HCT116 (cell line): Measurements from ENCODE around the gene CYP4F12. TPM values are rescaled to one million over a fixed set of nuclear protein-coding genes. Genes with fewer than 3 reads are reported as not detected.

Experiments
- ATAC-seq: fragments of 200-7000 bp; cut with Tn5 transposase; 2 replicates; pipeline ENCODE4 v1.9.1; 2020; ENCODE audit warnings: mild to moderate bottlenecking, moderate library complexity
- BruUV-seq: library from RNA; stranded (reverse); fragments of 400-500 nt; replicated peaks from 2 replicates; lab custom pipeline; 2021; lab: Mats Ljungman, UMichigan
- CTCF ChIA-PET: fragments of 300-600 bp; sonication (Branson Sonifier 250); formaldehyde crosslinking; loops from one replicate; lab custom pipeline; 2021; ENCODE audit warnings: antibody characterized with exemption; lab: Charles Lee
- POLR2A ChIA-PET: fragments of 300-600, 350-600 bp; sonication (Branson Sonifier 250); formaldehyde crosslinking; loops from one replicate; lab custom pipeline; 2021; ENCODE audit warnings: antibody characterized with exemption; lab: Charles Lee
- RAD21 ChIA-PET, 2 experiments: fragments of 300-600 bp; sonication (Branson Sonifier 250); formaldehyde crosslinking; loops; one replicate each; lab custom pipeline; 2023; ENCODE audit warnings: low total read pairs in 2 of 2; ENCODE audit not compliant: uncharacterized antibody in 2 of 2, unreplicated experiment in 2 of 2, low non-redundant PET in 1 of 2; lab: Charles Lee
- DNase-seq: peaks from one replicate; pipeline ENCODE4 v3.0.0-alpha.2; 2010; ENCODE audit warnings: low read depth, low spot score
- H2AFZ ChIP-seq: fragments of 200-600 bp; shearing (Covaris generic), sonication (generic); 2 replicates; pipeline ENCODE4 v1.6.1; 2017; ENCODE audit warnings: low read depth, mixed run types, mixed read lengths, antibody characterized with exemption, low read length; ENCODE audit not compliant: poor library complexity, severe bottlenecking
- H3K27ac ChIP-seq: 2 replicates; pipeline ENCODE4 v1.5.1; 2012; ENCODE audit warnings: low read depth, low read length
- H3K27me3 ChIP-seq: fragments of 200-600 bp; sonication (generic); 2 replicates; pipeline ENCODE4 v1.6.1; 2016; ENCODE audit warnings: mixed run types, low read length, mixed read lengths; ENCODE audit not compliant: insufficient read depth
- H3K36me3 ChIP-seq, 2 experiments: fragments of 200-500 bp in 1 of 2; fragments of 200-600 bp in 1 of 2; sonication (Bioruptor generic) in 1 of 2; sonication (generic) in 1 of 2; 2 replicates each; pipeline versions ENCODE4 v1.5.1 to v1.6.1; 2014 to 2016; ENCODE audit warnings: low read length in 2 of 2, inconsistent platforms in 1 of 2, mixed read lengths in 1 of 2, mixed run types in 1 of 2; ENCODE audit not compliant: insufficient read depth in 2 of 2, control insufficient read depth in 1 of 2
- H3K4me1 ChIP-seq, 2 experiments: fragments of 200-600 bp in 1 of 2; sonication (generic) in 1 of 2; 2 replicates each; pipeline versions ENCODE4 v1.5.1 to v1.6.1; 2012 to 2017; ENCODE audit warnings: low read length in 2 of 2, inconsistent platforms in 1 of 2, mild to moderate bottlenecking in 1 of 2, mixed read lengths in 1 of 2, mixed run types in 1 of 2, moderate library complexity in 1 of 2; ENCODE audit not compliant: insufficient read depth in 2 of 2, control insufficient read depth in 1 of 2
- H3K4me2 ChIP-seq: fragments of 200-600 bp; sonication (generic); 2 replicates; pipeline ENCODE4 v1.6.1; 2017; ENCODE audit warnings: mixed run types, low read length, mixed read lengths
- H3K4me3 ChIP-seq, 2 experiments: fragments of 200-600 bp in 1 of 2; sonication (generic) in 1 of 2; replicated peaks in 1 of 2; 2 replicates each; pipeline ENCODE4 v1.5.1; 2011 to 2016; ENCODE audit warnings: low read length in 2 of 2, control low read depth in 1 of 2, low read depth in 1 of 2, mild to moderate bottlenecking in 1 of 2, mixed read lengths in 1 of 2, mixed run types in 1 of 2
- H3K79me2 ChIP-seq: fragments of 200-600 bp; sonication (generic); 2 replicates; pipeline ENCODE4 v1.6.1; 2017; ENCODE audit warnings: mild to moderate bottlenecking, mixed run types, low read length, moderate library complexity, mixed read lengths; ENCODE audit not compliant: insufficient read depth
- H3K9ac ChIP-seq: fragments of 200-600 bp; sonication (generic); 2 replicates; pipeline ENCODE4 v1.6.1; 2016; ENCODE audit warnings: low read length, mixed read lengths
- H3K9me2 ChIP-seq: fragments of 200-600 bp; sonication (generic), shearing (Covaris generic); 2 replicates; pipeline ENCODE4 v1.6.1; 2017; ENCODE audit warnings: mixed run types, mild to moderate bottlenecking, moderate library complexity; ENCODE audit not compliant: insufficient read depth
- H3K9me3 ChIP-seq, 2 experiments: fragments of 200-500 bp in 1 of 2; fragments of 200-600 bp in 1 of 2; sonication (Bioruptor generic) in 1 of 2; sonication (generic) in 1 of 2; 2 replicates each; pipeline ENCODE4 v1.6.1; 2014 to 2017; ENCODE audit warnings: low read length in 2 of 2, mixed read lengths in 2 of 2, inconsistent platforms in 1 of 2, low read depth in 1 of 2, mild to moderate bottlenecking in 1 of 2, mixed run types in 1 of 2, moderate library complexity in 1 of 2; ENCODE audit not compliant: control insufficient read depth in 1 of 2, insufficient read depth in 1 of 2
- H4K20me1 ChIP-seq: fragments of 200-600 bp; sonication (generic), shearing (Covaris generic); 2 replicates; pipeline ENCODE4 v1.6.1; 2017; ENCODE audit warnings: mixed run types, mild to moderate bottlenecking, moderate library complexity; ENCODE audit not compliant: insufficient read depth
- CTCF ChIP-seq, 3 experiments: fragments of 200-600 bp in 1 of 3; sonication (generic) in 1 of 3; IDR thresholded peaks in 2 of 3; conservative IDR thresholded peaks in 1 of 3; 2 replicates each; pipeline ENCODE4 v1.5.1; 2012 to 2017; ENCODE audit warnings: low read depth in 2 of 3, low read length in 2 of 3, antibody characterized with exemption in 1 of 3, borderline replicate concordance in 1 of 3, control low read depth in 1 of 3, mild to moderate bottlenecking in 1 of 3, mixed read lengths in 1 of 3, mixed run types in 1 of 3, moderate library complexity in 1 of 3; ENCODE audit not compliant: insufficient read depth in 1 of 3
- FOSL1 ChIP-seq: IDR thresholded peaks from 2 replicates; pipeline ENCODE4 v1.6.1; 2012; ENCODE audit warnings: low read depth
- JUND ChIP-seq: IDR thresholded peaks from 2 replicates; pipeline ENCODE4 v1.6.1; 2012
- POLR2AphosphoS5 ChIP-seq: IDR thresholded peaks from 2 replicates; pipeline ENCODE4 v1.6.1; 2011; ENCODE audit warnings: mild to moderate bottlenecking, low read depth, low read length, moderate library complexity
- RAD21 ChIP-seq: IDR thresholded peaks from 2 replicates; pipeline ENCODE4 v1.6.1; 2012; ENCODE audit warnings: low read depth, mild to moderate bottlenecking
- SP1 ChIP-seq: IDR thresholded peaks from 2 replicates; pipeline ENCODE4 v1.6.1; 2012; ENCODE audit warnings: low read depth
- SRF ChIP-seq: IDR thresholded peaks from 2 replicates; pipeline ENCODE4 v1.6.1; 2012; ENCODE audit warnings: low read depth
- YY1 ChIP-seq: IDR thresholded peaks from 2 replicates; pipeline ENCODE4 v1.6.1; 2011; ENCODE audit warnings: low read length, low read depth, moderate library complexity, mild to moderate bottlenecking; ENCODE audit not compliant: insufficient replicate concordance; ENCODE audit errors: extremely low read depth
- intact Hi-C: fragments of 100-400 bp; cut with micrococcal nuclease; formaldehyde crosslinking; loops from 2 replicates; pipeline ENCODE4 v1.10.0; 2022
- total RNA-seq: library from RNA; stranded (reverse); gene quantifications from one replicate; pipeline ENCODE4 v1.2.1, GENCODE V29; 2021; ENCODE audit not compliant: unreplicated experiment

Gene CYP4F12
- total RNA-seq, 1 experiment from 2014 or later: 4.4 TPM

- ChIA-PET POLR2A (no interaction called here), CTCF (no interaction called here), RAD21 (no interaction called here)
- Histone ChIP-seq H3K9me2 (no peaks in the 10 kb centered on the region), H3K36me3 (no peaks in the 10 kb centered on the region), H3K4me2 (no peak overlapping the region), H3K4me3 (no peak overlapping the region), H3K4me1 (no peaks in the 10 kb centered on the region), H3K9ac (no peak overlapping the region), H3K9me3 (no peaks in the 10 kb centered on the region), H4K20me1 (no peaks in the 10 kb centered on the region), H2AFZ (no peak overlapping the region), H3K79me2 (no peaks in the 10 kb centered on the region), H3K27me3 (peaks cover 10% of the 10 kb centered on the region; the same call in 1 of the 2 replicates), H3K27ac (no peak overlapping the region)
- intact Hi-C loops: no loop called here
- ATAC-seq (no peak), DNase-seq (no peak)
- TF ChIP-seq CTCF (IDR thresholded peaks at IDR 0.05 in 2 of 3, conservative IDR thresholded peaks at IDR 0.05 in 1 of 3; ENCODE audit: borderline replicate concordance in 1 of 3, insufficient read depth in 1 of 3, low read depth in 2 of 3, low read length in 2 of 3): no peak
- no peak for TF ChIP-seq POLR2AphosphoS5
- TF ChIP-seq JUND: no peak
- no TSS peak for BruUV-seq
Measured at GRCh38 chr19:15663247-15663646, 9.6 kb upstream of the CYP4F12 start.

- Histone ChIP-seq H3K4me2 (no peak overlapping the region), H3K36me3 (no peaks in the 10 kb centered on the region), H3K79me2 (no peaks in the 10 kb centered on the region), H4K20me1 (no peaks in the 10 kb centered on the region), H3K9ac (no peak overlapping the region), H3K4me3 (no peak overlapping the region), H3K9me2 (no peaks in the 10 kb centered on the region), H3K27ac (no peak overlapping the region), H2AFZ (no peak overlapping the region), H3K4me1 (no peaks in the 10 kb centered on the region), H3K9me3 (no peaks in the 10 kb centered on the region), H3K27me3 (peaks cover 20% of the 10 kb centered on the region; the same call in 1 of the 2 replicates)
- intact Hi-C loops: no loop called here
- ChIA-PET RAD21 (no interaction called here), POLR2A (no interaction called here), CTCF (no interaction called here)
- DNase-seq: no peak
- no TSS peak for BruUV-seq
- no peak for ATAC-seq
- TF ChIP-seq SP1 (no peak), YY1 (no peak), FOSL1 (no peak), RAD21 (no peak), SRF (no peak)
Measured at GRCh38 chr19:15666186-15666585, 6.7 kb upstream of the CYP4F12 start.
